ENCODE results near the gene DNAAF2. TPM values are rescaled to one million over a fixed set of nuclear protein-coding genes. Genes with fewer than 3 reads are reported as not detected.

The DNAAF2 gene
- total and polyA plus RNA-seq, 2 of the 13 experiments (the other 11 are each of a cell fraction or from before 2014, with no cell fraction given): 6.1 to 13.6 TPM

DNA sequence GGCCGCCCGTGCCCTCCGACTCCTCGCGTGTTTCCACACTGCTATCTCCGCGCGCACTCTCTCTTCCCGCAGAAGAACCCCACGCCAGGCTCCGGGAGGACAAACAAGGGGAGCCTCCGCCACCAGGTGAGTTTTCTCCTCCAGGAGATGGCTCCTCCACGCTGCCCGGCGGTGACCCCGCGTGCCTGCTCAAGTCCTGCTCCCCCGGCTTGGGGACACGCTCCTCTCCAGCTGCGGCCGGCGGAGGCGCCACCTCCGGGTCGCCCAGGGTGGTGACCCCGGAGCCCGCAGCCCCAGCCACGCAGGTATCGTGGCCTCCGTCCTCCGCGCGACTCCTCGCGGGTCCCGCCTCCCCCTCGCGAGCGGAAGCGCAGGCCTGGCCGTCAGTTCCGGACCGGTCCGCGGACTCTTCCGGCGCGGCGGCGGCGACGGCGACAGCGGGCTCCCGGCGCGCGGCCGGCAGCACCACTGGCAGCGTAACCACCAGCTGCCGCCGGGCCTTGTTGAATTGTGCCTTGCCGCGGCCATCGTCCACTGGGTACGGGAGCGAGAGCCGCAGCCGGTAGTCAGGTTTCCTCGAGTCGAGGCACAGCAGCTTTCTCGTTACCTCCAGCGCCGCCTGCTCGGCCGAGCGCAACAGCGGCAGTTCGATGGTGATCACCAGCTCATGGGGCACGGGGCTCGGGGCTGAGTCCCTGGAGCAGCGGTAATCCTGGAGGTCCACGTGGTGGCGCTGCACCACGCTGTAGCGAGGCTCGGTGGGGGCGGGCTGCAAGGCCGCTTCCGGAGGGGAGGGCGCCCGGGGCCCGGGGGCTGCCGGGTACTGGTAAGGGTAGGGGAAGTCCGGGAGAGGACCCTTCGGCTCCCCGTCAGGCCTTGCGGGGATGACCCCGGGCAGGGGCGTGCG, 1.2 kb downstream of the DNAAF2 start (continued):
- TF ChIP-seq, protein P1, sequence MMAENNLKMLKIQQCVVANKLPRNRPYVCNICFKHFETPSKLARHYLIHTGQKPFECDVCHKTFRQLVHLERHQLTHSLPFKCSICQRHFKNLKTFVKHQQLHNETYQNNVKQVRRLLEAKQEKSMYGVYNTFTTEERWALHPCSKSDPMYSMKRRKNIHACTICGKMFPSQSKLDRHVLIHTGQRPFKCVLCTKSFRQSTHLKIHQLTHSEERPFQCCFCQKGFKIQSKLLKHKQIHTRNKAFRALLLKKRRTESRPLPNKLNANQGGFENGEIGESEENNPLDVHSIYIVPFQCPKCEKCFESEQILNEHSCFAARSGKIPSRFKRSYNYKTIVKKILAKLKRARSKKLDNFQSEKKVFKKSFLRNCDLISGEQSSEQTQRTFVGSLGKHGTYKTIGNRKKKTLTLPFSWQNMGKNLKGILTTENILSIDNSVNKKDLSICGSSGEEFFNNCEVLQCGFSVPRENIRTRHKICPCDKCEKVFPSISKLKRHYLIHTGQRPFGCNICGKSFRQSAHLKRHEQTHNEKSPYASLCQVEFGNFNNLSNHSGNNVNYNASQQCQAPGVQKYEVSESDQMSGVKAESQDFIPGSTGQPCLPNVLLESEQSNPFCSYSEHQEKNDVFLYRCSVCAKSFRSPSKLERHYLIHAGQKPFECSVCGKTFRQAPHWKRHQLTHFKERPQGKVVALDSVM (CRISPR knock-in tag; IDR thresholded peaks at IDR 0.05): peak; percentile 91
- TF ChIP-seq MIER2 (CRISPR knock-in tag; IDR thresholded peaks at IDR 0.05) (no peak), ZNF282 (IDR thresholded peaks at IDR 0.05; ENCODE audit: partially characterized antibody) (no peak), KDM2A (CRISPR knock-in tag; IDR thresholded peaks at IDR 0.05; ENCODE audit: borderline replicate concordance, low read depth) (peak; percentile 91), ZNF720 (CRISPR knock-in tag; IDR thresholded peaks at IDR 0.05) (no peak), AGO2 (optimal IDR thresholded peaks at IDR 0.05; ENCODE audit: low read depth, low read length) (peak; percentile 84), ZNF251 (CRISPR knock-in tag; IDR thresholded peaks at IDR 0.05) (no peak), NFE2L2 (IDR thresholded peaks at IDR 0.05; ENCODE audit: low read length) (no peak), ZNF205 (CRISPR knock-in tag; IDR thresholded peaks at IDR 0.05) (no peak), IKZF1 (IDR thresholded peaks at IDR 0.05) (no peak), RFX1 (IDR thresholded peaks at IDR 0.05) (no peak), ZFY (CRISPR knock-in tag; IDR thresholded peaks at IDR 0.05) (peak; percentile 90), SP4 (CRISPR knock-in tag; IDR thresholded peaks at IDR 0.05) (peak; percentile 78), POLR2AphosphoS2 (IDR thresholded peaks at IDR 0.05; ENCODE audit: low read depth, low read length) (no peak), ZNF329 (CRISPR knock-in tag; IDR thresholded peaks at IDR 0.05; ENCODE audit: low read depth) (peak; percentile 30; the same call in 1 of the 2 replicates), ATF7 (IDR thresholded peaks at IDR 0.05) (no peak), ATF7 (CRISPR knock-in tag; IDR thresholded peaks at IDR 0.05) (no peak), MEIS2 (CRISPR knock-in tag; IDR thresholded peaks at IDR 0.05) (no peak), ZNF850 (CRISPR knock-in tag; conservative IDR thresholded peaks at IDR 0.05) (peak; percentile 80), HMG20A (CRISPR knock-in tag; IDR thresholded peaks at IDR 0.05; ENCODE audit: borderline replicate concordance) (no peak)
- TF ChIP-seq, protein P2, sequence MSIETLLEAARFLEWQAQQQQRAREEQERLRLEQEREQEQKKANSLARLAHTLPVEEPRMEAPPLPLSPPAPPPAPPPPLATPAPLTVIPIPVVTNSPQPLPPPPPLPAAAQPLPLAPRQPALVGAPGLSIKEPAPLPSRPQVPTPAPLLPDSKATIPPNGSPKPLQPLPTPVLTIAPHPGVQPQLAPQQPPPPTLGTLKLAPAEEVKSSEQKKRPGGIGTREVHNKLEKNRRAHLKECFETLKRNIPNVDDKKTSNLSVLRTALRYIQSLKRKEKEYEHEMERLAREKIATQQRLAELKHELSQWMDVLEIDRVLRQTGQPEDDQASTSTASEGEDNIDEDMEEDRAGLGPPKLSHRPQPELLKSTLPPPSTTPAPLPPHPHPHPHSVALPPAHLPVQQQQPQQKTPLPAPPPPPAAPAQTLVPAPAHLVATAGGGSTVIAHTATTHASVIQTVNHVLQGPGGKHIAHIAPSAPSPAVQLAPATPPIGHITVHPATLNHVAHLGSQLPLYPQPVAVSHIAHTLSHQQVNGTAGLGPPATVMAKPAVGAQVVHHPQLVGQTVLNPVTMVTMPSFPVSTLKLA (IDR thresholded peaks at IDR 0.05): peak; percentile 69
- TF ChIP-seq, protein P3, sequence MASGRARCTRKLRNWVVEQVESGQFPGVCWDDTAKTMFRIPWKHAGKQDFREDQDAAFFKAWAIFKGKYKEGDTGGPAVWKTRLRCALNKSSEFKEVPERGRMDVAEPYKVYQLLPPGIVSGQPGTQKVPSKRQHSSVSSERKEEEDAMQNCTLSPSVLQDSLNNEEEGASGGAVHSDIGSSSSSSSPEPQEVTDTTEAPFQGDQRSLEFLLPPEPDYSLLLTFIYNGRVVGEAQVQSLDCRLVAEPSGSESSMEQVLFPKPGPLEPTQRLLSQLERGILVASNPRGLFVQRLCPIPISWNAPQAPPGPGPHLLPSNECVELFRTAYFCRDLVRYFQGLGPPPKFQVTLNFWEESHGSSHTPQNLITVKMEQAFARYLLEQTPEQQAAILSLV (CRISPR knock-in tag; IDR thresholded peaks at IDR 0.05; ENCODE audit: borderline replicate concordance): no peak; the same call in none of the 2 replicates
- TF ChIP-seq, protein P4, sequence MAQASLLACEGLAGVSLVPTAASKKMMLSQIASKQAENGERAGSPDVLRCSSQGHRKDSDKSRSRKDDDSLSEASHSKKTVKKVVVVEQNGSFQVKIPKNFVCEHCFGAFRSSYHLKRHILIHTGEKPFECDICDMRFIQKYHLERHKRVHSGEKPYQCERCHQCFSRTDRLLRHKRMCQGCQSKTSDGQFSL (CRISPR knock-in tag; IDR thresholded peaks at IDR 0.05): no peak; the same call in none of the 2 replicates
- TF ChIP-seq, protein P5, sequence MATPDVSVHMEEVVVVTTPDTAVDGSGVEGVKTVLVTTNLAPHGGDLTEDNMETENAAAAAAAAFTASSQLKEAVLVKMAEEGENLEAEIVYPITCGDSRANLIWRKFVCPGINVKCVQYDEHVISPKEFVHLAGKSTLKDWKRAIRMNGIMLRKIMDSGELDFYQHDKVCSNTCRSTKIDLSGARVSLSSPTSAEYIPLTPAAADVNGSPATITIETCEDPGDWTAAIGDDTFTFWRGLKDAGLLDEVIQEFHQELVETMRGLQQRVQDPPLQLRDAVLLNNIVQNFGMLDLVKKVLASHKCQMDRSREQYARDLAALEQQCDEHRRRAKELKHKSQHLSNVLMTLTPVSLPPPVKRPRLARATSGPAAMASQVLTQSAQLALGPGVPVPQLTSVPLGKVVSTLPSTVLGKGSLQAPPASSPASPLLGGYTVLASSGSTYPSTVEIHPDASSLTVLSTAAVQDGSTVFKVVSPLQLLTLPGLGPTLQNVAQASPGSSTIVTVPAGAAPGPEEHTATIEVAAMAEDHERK (CRISPR knock-in tag; IDR thresholded peaks at IDR 0.05; ENCODE audit: low read depth): peak; percentile 24; the same call in 1 of the 2 replicates
- TF ChIP-seq, protein P6, sequence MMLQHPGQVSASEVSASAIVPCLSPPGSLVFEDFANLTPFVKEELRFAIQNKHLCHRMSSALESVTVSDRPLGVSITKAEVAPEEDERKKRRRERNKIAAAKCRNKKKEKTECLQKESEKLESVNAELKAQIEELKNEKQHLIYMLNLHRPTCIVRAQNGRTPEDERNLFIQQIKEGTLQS (CRISPR knock-in tag; IDR thresholded peaks at IDR 0.05): no peak
